GM12878 (cell line): ENCODE data around the gene NECAB3. TPM values are rescaled to one million over a fixed set of nuclear protein-coding genes. Genes with fewer than 3 reads are reported as not detected.

ENCODE experiments used
- CEBPZ ChIP-seq: fragments of 150-350 bp; IDR thresholded peaks from 2 replicates; pipeline ENCODE4 v1.6.1; 2016; ENCODE audit warnings: low read depth, low read length
- CHD4 ChIP-seq: fragments of 200-600 bp; sonication (generic); IDR thresholded peaks from 2 replicates; pipeline ENCODE4 v1.6.1; 2016; ENCODE audit warnings: mild to moderate bottlenecking
- CUX1 ChIP-seq: IDR thresholded peaks from 2 replicates; pipeline ENCODE4 v1.6.1; 2012; ENCODE audit warnings: improper control_type of control experiment, low read depth, low read length; ENCODE audit not compliant: insufficient replicate concordance
- JUND ChIP-seq: IDR thresholded peaks from 2 replicates; pipeline ENCODE4 v1.6.1; 2012; ENCODE audit warnings: low read depth, mild to moderate bottlenecking, low read length, improper control_type of control experiment, moderate library complexity
- POLR2A ChIP-seq: IDR thresholded peaks from 2 replicates; pipeline ENCODE4 v1.6.1; 2011; ENCODE audit warnings: low read depth, mild to moderate bottlenecking, low read length
- RELB ChIP-seq: fragments of 450-650 bp; IDR thresholded peaks from 2 replicates; pipeline ENCODE4 v1.6.1; 2017; ENCODE audit warnings: low read depth, mild to moderate bottlenecking, moderate library complexity
- REST ChIP-seq: IDR thresholded peaks from 2 replicates; pipeline ENCODE4 v1.6.1; 2012; ENCODE audit warnings: mild to moderate bottlenecking, low read depth, low read length
- SMARCA5 ChIP-seq: fragments of 450-650 bp; IDR thresholded peaks from 2 replicates; pipeline ENCODE4 v1.6.1; 2017; ENCODE audit warnings: mild to moderate bottlenecking
- SREBF1 ChIP-seq: IDR thresholded peaks from 2 replicates; pipeline ENCODE4 v1.6.1; 2012; ENCODE audit warnings: mild to moderate bottlenecking, low read length
- ZBTB4 ChIP-seq: fragments of 450-650 bp; formaldehyde crosslinking; IDR thresholded peaks from 2 replicates; pipeline ENCODE4 v1.4.0; 2022; ENCODE audit warnings: mild to moderate bottlenecking, moderate library complexity
- ZNF24 ChIP-seq: fragments of 450-650 bp; IDR thresholded peaks from 2 replicates; pipeline ENCODE4 v1.6.1; 2017; ENCODE audit warnings: antibody characterized with exemption, mild to moderate bottlenecking
- ZNF274 ChIP-seq: IDR thresholded peaks from one replicate; pipeline ENCODE4 v1.8.0; 2011; ENCODE audit not compliant: insufficient read length, insufficient read depth
- polyA plus RNA-seq, 11 experiments: library from polyadenylated mRNA; depleted of rRNA in 4 of 11; unstranded in 6 of 11; stranded (reverse) in 5 of 11; fragments of >200 nt; fragmentation: Nextera tagmentation in 4 of 11; fragmentation: Illumina TruSeq in 1 of 11; extraction: Ambion mirVana in 4 of 11; extraction: Trizol in 1 of 11; gene quantifications; 1 replicate in 1 of 11; 2 replicates in 10 of 11; pipeline versions ENCODE4 v1.2.1 to v1.2.3, GENCODE V29; 2011 to 2016; ENCODE audit warnings: inconsistent platforms in 2 of 11, missing spikeins in 2 of 11, low read depth in 1 of 11
- total RNA-seq, 4 experiments: library from RNA; depleted of rRNA in 3 of 4; stranded (reverse); fragments of >200 nt in 3 of 4; fragmentation: Illumina TruSeq in 1 of 4; extraction: Trizol in 1 of 4; gene quantifications; 2 replicates each; pipeline versions ENCODE4 v1.2.1 to v1.2.3, GENCODE V29; 2013 to 2021

The NECAB3 gene
- total and polyA plus RNA-seq, 10 of the 15 experiments (the other 5 are each of a cell fraction or from before 2014, with no cell fraction given) = 0.21 to 17.0 (median 7.2) TPM

- TF ChIP-seq CUX1 (no peak), CHD4 (no peak), ZBTB4 (CRISPR knock-in tag) (no peak), ZNF274 (no peak), CEBPZ (no peak), ZNF24 (no peak), SREBF1 (no peak), POLR2A (no peak), RELB (no peak), SMARCA5 (no peak), REST (no peak), JUND (no peak)
Measured at GRCh38 chr20:33668466-33669155, 5.6 kb downstream of the NECAB3 start (continued).
